GM10266 (cell line): ENCODE measurements around the gene DENND1B.

Experiments
- DNase-seq: peaks from one replicate; pipeline ENCODE4 v3.0.0; 2012; ENCODE audit errors: extremely low spot score
- CTCF ChIP-seq: IDR thresholded peaks from 2 replicates; pipeline ENCODE4 v1.5.1; 2012; ENCODE audit warnings: mild to moderate bottlenecking, low read depth; ENCODE audit not compliant: control insufficient read depth, insufficient read depth; ENCODE audit errors: missing control alignments

Gene DENND1B

DNA sequence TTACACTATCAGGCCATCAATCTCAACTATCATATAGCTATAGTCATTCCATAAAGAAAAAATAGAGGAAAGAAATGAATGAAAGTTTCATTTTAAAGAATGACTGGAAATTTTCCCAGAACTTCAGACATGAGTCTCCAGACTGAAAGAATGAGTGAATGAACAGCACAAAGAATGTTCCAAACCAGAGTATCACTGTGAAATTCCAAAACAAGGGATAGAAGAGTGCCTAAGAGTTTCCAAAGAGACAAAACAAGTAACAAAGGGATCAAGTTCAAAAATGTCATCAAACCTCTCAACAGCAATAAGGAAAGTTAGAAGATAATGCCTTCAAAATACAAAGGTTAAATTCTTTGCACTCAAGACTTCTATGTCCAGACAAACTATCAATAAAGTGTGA is 114.9 kb downstream of the DENND1B start:
- no peak for DNase-seq
- TF ChIP-seq CTCF = no peak

DNA sequence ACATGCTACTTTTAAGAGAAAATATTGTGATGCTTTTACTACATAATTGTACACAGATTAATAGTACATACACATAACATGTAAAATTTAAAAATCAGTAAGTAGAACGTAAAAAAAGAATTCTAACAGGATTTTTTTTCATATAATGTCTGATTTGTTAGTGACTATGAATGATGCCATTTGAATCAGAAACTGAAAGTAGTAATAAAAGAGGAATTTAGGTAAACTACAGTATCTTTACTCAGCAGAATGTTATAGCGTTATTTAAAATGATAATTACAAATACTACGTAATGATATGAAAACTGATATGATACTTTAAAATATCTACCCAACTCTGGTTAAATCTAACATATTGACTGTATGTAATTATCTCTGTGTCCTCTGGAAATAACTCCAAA is 116.1 kb downstream of the DENND1B start:
- no peak for DNase-seq
- no peak for TF ChIP-seq CTCF

DNA sequence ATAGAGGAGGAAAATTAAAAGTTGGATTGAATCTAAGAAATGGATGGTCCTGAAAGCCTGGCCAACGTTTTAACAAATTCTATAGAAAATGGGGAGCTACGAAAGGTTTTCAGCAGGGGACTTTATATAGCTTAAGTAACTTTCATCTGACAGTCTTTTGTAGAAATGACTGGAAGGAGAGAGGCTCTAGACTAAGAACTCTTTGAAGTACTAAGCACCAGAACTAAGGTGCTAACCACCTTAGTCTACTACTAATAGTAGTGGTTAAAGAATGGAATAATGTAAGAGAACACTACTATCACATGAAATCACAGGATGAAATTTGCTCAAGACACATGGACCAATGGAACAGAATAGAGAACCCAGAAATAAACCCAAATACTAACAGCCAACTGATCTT is 126.1 kb downstream of the DENND1B start:
- no peak for TF ChIP-seq CTCF
- no peak for DNase-seq

- DNase-seq = peak; percentile 10
- TF ChIP-seq CTCF = no peak
These were observed 137.0 kb downstream of the DENND1B start for GRCh38 chr1:197638316-197638715.

GRCh38 chr1:197637406-197637805 is 137.9 kb downstream of the DENND1B start:
- DNase-seq = no peak
- no peak for TF ChIP-seq CTCF

DNA sequence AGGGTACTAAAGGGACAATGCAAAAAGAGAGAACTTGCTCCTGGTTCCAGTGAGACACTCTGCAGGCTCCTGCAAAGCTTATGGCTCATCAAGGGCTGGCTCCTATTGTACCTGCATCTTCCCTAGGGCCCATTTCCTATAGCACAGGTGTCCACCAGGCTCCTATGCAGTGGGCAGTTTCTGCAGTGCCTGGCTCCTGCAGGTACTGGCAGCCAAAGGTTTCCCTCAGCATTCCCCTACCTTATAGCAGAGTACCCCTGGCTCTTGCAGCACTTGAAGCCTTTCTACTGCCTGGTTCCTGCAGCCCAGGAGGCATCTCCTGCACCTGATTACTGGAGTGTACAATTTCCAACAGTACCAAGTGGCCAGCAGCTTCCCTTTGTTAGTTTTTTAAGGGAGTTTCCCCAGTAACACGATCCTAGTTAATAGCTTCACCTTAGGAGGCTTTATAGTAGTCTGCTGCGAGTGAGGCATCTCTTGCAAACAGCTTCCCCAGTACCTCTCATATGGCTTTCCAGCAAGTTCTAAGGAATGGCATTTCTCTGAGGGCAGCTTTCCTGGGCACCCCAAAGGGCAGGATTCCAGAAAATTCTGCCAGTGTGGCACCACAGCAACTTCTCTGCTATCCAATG is 141.7 kb downstream of the DENND1B start:
- no peak for TF ChIP-seq CTCF
- DNase-seq = no peak

DNA sequence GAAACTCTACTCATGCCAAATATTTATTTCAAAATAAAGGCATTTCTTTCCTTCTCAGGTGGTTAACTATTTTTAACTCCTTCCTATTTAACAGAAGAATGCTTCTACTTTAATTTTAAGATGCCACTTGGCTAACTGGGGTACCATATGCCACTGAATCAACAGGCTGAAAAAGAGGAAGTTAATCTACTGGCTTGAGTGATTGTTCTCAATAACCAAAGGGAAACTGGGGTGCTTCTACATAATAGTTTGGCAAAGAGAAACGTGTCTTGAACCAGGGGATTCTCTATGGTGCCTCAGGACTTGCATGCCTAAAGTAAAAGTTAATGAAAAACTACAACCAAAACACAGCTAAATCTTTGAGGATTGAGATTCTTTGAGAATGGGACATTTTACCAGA is 142.6 kb downstream of the DENND1B start:
- no peak for DNase-seq
- TF ChIP-seq CTCF = no peak
